ENCODE data around the gene HAT1.
"Not testable (repeated sequence)": the region's sequence is repeated elsewhere in the genome, so short reads cannot be mapped to it uniquely, and the experiment has no call there.

Gene HAT1

GRCh38 chr2:171983924-171984323 lies 61.7 kb downstream of the HAT1 start:
- not testable (repeated sequence) for DNase-seq

GRCh38 chr2:171985076-171985475 lies 62.8 kb downstream of the HAT1 start:
- DNase-seq, result no peak

GRCh38 chr2:171986778-171987177 lies 64.5 kb downstream of the HAT1 start:
- no peak for DNase-seq

- no peak for DNase-seq
These were observed 68.8 kb downstream of the HAT1 start for GRCh38 chr2:171991027-171991426.

- no peak for DNase-seq
These were observed 73.3 kb downstream of the HAT1 start for GRCh38 chr2:171995586-171995985.

- no peak for DNase-seq
These were observed 73.8 kb downstream of the HAT1 start for GRCh38 chr2:171996021-171996420.

GRCh38 chr2:171997031-171997430 lies 74.8 kb downstream of the HAT1 start:
- DNase-seq, result not testable (repeated sequence)

GRCh38 chr2:171999161-171999560 lies 76.9 kb downstream of the HAT1 start:
- DNase-seq, result no peak

GRCh38 chr2:171999604-172000469 lies 77.6 kb downstream of the HAT1 start, which contains the start of gene METAP1D:
TSS of gene METAP1D (plus strand) at chr2:171999953. CDS start at chr2:171999970, 17 bp downstream.
- DNase-seq, result peak; percentile 84

- DNase-seq, result no peak
These were observed 78.6 kb downstream of the HAT1 start for GRCh38 chr2:172000696-172001361.

- DNase-seq, result no peak
These were observed 85.1 kb downstream of the HAT1 start for GRCh38 chr2:172007372-172007771.

- no peak for DNase-seq
These were observed 87.6 kb downstream of the HAT1 start for GRCh38 chr2:172009823-172010222.

GRCh38 chr2:172011812-172012575 lies 89.7 kb downstream of the HAT1 start:
- DNase-seq, result no peak

DNA sequence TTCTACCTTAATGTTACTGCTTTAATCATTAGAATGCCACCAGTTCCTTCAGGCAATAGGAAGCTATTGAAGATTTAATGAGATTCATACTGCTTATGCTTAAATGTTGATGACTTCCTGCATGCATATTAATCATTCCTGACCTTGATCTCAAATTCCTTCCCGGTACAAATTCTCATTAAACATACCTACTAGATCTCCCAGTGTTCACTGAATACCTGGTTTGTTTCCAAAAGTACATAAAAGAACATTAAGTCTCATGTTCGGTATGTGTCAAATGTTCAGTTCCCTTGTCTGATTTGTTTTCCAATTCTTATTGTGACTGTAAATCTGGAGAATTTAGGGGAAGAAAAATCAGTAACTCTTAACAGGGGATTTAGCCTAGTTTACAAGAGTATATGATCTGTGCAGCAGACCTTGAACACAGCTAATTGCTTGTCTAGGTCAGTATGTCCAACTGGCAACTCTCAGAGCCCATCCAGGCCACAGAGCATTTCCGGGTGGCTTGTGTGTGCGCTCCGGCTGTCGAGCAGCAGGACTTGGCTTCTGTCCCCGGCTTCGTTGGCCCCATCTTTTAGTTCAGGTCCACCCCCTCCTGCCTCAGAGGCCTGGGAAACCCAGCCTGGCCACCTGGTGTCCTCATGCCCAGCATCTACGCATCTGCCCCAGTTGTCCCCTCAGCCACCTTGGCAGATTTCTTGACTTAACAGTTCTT lies 90.6 kb downstream of the HAT1 start:
- DNase-seq, result no peak

DNA sequence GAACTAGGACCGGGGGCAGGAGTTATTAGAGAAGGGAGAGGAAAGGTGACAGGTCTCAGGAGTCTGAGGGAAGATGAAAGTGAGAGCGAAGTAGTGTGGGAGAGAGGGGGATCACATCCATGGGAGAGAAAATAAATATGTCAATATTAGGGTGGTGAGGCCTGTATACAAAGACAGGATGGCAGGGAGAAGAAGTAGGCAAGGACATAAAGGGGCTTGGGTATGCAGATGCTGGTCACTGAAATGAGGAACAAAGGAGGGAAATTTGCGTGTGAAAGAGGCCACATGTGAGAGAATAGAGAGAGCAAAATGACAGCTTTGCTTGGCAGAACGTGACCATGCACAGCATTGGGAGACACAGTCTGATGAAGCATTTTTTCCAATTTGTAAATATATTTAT lies 91.1 kb downstream of the HAT1 start:
- DNase-seq, result no peak

- no peak for DNase-seq
These were observed 99.0 kb downstream of the HAT1 start for GRCh38 chr2:172021074-172021931.

GRCh38 chr2:172021955-172022354 lies 99.7 kb downstream of the HAT1 start:
- DNase-seq, result no peak

DNA sequence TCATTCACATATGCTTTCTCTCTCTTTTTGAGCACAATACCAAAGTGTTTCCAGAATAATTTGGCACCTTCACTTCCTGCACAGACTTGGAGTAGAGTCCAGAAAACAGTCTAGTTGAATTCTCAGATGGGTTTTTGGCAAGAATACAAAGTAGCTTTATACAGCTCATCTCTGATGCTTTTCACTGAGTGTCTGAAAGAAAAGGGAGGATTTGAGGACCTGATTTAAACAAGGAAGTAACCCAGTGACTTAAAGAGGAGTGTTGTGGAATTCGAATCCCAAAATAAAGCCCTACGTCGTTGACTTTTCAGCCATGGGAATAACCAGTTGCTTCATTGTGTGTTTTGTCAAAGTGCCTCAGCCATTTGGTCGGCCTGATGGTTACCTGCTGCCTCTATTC lies 109.3 kb downstream of the HAT1 start:
- no peak for DNase-seq

All from NCI-H1105 (cell line).